K562 (cell line): Measurements from ENCODE around the gene NADK.

Experiments
- ETS1 ChIP-seq: conservative IDR thresholded peaks from 2 replicates; pipeline ENCODE4 v1.6.1; 2011; ENCODE audit warnings: low read depth, mild to moderate bottlenecking, low read length; ENCODE audit not compliant: control insufficient read depth
- GTF2F1 ChIP-seq: IDR thresholded peaks from 2 replicates; pipeline ENCODE4 v1.6.1; 2011; ENCODE audit warnings: low read depth, low read length, improper control_type of control experiment
- POLR2A ChIP-seq: fragments of 450-650 bp; conservative IDR thresholded peaks from 2 replicates; pipeline ENCODE4 v1.6.1; 2016
- RNF2 ChIP-seq: sonication (generic); IDR thresholded peaks from 2 replicates; pipeline ENCODE4 v1.6.1; 2016
- STAG1 ChIP-seq: sonication (generic); formaldehyde crosslinking; IDR thresholded peaks from 2 replicates; pipeline ENCODE4 v1.5.0; 2020; ENCODE audit warnings: missing genetic modification reagents, borderline replicate concordance
- ZNF134 ChIP-seq: fragments of 250-450 bp; sonication (Bioruptor Pico); conservative IDR thresholded peaks from 2 replicates; pipeline ENCODE4 v1.4.0; 2020
- TF ChIP-seq, protein P1 (sequence below): sonication (generic); formaldehyde crosslinking; IDR thresholded peaks from 2 replicates; pipeline ENCODE4 v1.8.0; 2022; ENCODE audit warnings: mild to moderate bottlenecking, low read depth, missing genetic modification reagents
- TF ChIP-seq, protein P2 (sequence below), 3 experiments: IDR thresholded peaks in 2 of 3; conservative IDR thresholded peaks in 1 of 3; 2 replicates each; pipeline ENCODE4 v1.5.1; 2011 to 2012; ENCODE audit warnings: low read length in 3 of 3, mild to moderate bottlenecking in 3 of 3, control low read depth in 2 of 3, improper control_type of control experiment in 1 of 3, inconsistent platforms in 1 of 3, low read depth in 1 of 3, mixed read lengths in 1 of 3, moderate library complexity in 1 of 3; ENCODE audit not compliant: insufficient read depth in 2 of 3

DNA sequence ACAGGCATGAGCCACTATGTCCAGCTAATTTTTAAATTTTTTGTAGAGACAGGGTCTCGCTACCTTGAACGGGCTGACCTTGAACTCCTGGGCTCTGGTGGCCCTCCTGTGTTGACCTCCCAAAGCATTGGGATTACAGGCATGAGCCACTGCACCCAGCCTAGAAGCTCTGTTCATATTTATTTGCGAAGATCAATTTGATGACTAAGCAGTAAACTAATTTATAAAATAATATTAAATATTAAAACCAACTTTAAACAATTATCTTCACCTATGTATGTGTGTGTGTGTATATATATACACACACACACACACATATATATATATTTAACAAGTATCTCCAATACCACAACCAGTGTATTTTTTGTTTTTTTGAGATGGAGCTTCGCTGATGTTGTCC, 4.4 kb downstream of the NADK start:
- TF ChIP-seq RNF2, result no peak
- no peak for TF ChIP-seq STAG1 (CRISPR knock-in tag)
- TF ChIP-seq POLR2A, result no peak
- TF ChIP-seq, protein P1, sequence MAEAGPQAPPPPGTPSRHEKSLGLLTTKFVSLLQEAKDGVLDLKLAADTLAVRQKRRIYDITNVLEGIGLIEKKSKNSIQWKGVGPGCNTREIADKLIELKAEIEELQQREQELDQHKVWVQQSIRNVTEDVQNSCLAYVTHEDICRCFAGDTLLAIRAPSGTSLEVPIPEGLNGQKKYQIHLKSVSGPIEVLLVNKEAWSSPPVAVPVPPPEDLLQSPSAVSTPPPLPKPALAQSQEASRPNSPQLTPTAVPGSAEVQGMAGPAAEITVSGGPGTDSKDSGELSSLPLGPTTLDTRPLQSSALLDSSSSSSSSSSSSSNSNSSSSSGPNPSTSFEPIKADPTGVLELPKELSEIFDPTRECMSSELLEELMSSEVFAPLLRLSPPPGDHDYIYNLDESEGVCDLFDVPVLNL (CRISPR knock-in tag), result no peak
- TF ChIP-seq ZNF134 (CRISPR knock-in tag), result no peak
- TF ChIP-seq GTF2F1, result no peak
- TF ChIP-seq ETS1, result no peak
- TF ChIP-seq, protein P2, sequence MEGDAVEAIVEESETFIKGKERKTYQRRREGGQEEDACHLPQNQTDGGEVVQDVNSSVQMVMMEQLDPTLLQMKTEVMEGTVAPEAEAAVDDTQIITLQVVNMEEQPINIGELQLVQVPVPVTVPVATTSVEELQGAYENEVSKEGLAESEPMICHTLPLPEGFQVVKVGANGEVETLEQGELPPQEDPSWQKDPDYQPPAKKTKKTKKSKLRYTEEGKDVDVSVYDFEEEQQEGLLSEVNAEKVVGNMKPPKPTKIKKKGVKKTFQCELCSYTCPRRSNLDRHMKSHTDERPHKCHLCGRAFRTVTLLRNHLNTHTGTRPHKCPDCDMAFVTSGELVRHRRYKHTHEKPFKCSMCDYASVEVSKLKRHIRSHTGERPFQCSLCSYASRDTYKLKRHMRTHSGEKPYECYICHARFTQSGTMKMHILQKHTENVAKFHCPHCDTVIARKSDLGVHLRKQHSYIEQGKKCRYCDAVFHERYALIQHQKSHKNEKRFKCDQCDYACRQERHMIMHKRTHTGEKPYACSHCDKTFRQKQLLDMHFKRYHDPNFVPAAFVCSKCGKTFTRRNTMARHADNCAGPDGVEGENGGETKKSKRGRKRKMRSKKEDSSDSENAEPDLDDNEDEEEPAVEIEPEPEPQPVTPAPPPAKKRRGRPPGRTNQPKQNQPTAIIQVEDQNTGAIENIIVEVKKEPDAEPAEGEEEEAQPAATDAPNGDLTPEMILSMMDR (IDR thresholded peaks at IDR 0.05 in 2 of 3, conservative IDR thresholded peaks at IDR 0.05 in 1 of 3; ENCODE audit: insufficient read depth in 2 of 3, low read depth in 1 of 3, low read length in 3 of 3), result no peak
